Ovary (tissue), 3 donors: Measurements from ENCODE around the gene FCHSD1.

Source experiments
- CTCF ChIP-seq, 3 donors: fragments of 450-650 bp in 2 of 3; fragments of 200-600 bp in 1 of 3; IDR thresholded peaks; one replicate each; pipeline versions ENCODE4 v1.5.1 to v1.8.0; 2016 to 2022; ENCODE audit warnings: antibody characterized with exemption in 3 of 3, mild to moderate bottlenecking in 1 of 3
- EP300 ChIP-seq: sonication (generic); formaldehyde crosslinking; IDR thresholded peaks from one replicate; pipeline ENCODE4 v1.6.1; 2017; ENCODE audit warnings: antibody characterized with exemption
- donor health status: DM: no; HTN: no; CAD: no.

DNA sequence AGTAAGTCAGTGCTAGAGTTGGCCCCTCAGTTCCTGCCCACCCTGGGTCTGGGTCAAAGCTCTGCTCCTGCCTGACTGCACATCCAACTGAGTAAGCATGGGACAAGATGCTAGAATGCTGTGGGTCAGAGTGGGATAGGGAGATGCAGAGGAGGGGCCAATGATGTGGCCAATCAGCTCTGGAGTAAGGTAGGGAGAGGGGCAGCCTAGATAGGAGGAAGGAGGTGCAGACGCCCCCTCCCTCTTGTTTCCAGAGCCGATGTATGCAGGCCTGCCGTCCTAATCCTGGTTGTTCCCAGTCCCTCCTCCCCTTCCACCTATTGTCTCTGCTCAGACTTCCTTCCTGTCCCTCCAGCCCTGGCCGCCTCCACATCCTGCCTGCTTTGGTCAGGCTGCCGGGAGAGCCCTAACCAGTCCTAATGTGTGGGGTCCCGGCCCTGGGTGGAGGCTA, 29.6 kb upstream of the FCHSD1 start:
- TF ChIP-seq CTCF (IDR thresholded peaks at IDR 0.05) = no peak
- TF ChIP-seq EP300 = no peak
